Measurements from ENCODE around the gene ETFDH. TPM values are rescaled to one million over a fixed set of nuclear protein-coding genes. Genes with fewer than 3 reads are reported as not detected.

The ETFDH gene
- polyA plus RNA-seq, 1 experiment = 35.2 TPM

DNA sequence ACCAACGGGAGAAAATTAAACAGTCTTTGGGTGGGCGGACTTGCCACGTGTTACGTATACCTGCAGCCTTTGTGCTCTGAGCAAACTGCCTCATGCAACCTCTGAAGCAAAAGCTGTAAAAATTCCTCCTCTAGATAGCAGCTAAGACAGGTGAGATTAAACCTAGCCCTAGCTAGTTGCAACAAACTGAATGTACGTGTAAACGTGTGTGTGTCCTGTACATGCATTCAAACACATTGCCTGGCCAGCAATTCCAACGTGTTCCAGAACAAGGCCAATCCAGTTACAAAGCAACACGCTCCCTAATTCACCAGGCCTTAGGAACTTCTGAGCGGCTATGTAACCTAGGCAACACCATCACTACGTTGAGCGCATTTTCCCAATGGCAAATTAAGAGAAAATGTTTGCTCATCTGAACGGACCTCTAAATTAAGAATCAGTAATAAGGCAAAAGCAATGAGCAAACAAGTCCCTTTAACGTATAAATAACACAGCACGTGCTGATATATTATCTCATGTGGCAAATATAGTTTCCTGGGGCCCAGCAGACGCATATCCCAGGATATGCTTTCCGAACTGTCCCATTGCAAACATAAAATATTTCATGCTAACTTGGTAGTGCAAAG, 50.3 kb downstream of the ETFDH start:
- TF ChIP-seq CTCF (IDR thresholded peaks at IDR 0.05; ENCODE audit: low read depth, low read length) = no peak
- no peak for DNase-seq (ENCODE audit: low read depth, low spot score)
- ChIA-PET CTCF (no interaction called here), POLR2A (interaction anchor here (0.7 kb wide), 1 partner anchor 57 kb away, joined by 4 read pairs; no protein-coding TSS in a partner anchor)
- Histone ChIP-seq H3K4me3 (ENCODE audit: low read depth, low read length) (peak overlapping the region; percentile 89), H3K9me3 (ENCODE audit: control insufficient read depth, insufficient read depth, low read length) (no peaks in the 10 kb centered on the region), H3K27me3 (ENCODE audit: control insufficient read depth, insufficient read depth, low read length) (no peaks in the 10 kb centered on the region), H3K27ac (ENCODE audit: low read depth, low read length) (peak overlapping the region; percentile 68)

DNA sequence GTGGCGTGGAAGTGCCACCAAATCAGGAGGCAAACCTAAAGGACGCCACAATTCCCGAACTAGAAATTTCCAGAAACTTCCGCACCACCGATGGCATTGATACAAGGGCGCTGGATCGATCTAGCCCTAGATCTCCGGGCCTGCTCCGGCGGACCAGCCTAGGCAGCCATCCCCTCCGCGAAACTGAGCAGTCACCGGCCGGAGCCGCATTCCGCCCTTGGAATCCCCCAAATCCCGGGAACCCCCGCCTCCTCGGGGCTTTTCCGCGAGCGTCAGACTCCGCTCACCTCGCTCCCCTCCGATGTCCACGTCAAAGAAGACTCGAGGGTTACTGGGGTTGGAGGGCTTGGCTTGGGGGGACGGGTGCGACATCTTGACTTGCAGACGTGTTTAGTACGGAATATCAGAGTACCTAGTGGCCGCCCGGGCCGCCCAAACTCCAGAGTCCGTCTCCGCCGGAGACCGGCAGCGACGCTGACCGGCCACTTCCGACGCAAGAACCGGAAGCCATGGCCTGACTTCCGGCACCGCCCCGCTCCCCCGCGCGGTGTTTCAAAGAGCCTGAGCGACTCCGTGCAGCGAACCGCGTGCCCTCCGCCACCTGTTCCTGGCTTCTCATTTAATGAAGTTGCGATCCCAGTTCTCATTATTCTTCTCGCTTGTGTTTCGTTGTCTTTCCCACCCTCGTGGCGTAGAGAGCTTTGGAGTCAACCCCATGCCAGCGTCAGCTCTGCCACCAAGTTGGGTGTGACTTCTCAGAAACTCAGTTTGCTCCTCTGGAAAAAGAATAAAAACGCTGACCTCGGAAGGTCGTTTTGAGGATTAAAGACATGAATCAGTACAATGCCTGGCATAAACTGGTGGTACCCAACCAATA, 51.1 kb downstream of the ETFDH start, which contains the start of gene PPID:
Gene PPID, minus strand, starts transcription at position 480 of the 877 bp plus-strand sequence. Its CDS starts 108 bp downstream, at position 372.
- Histone ChIP-seq H3K9me3 (ENCODE audit: control insufficient read depth, insufficient read depth, low read length) (no peaks in the 10 kb centered on the region), H3K27me3 (ENCODE audit: control insufficient read depth, insufficient read depth, low read length) (no peaks in the 10 kb centered on the region), H3K4me3 (ENCODE audit: low read depth, low read length) (peak within 1 kb of the TSS; percentile 89), H3K27ac (ENCODE audit: low read depth, low read length) (peak within 1 kb of the TSS; percentile 68)
- TF ChIP-seq CTCF (IDR thresholded peaks at IDR 0.05; ENCODE audit: low read depth, low read length) = no peak
- ChIA-PET CTCF (interaction anchor here (0.7 to 2.9 kb wide), 4 partner anchors 123 to 619 kb away, joined by 3 to 20 read pairs (median 5); no protein-coding TSS in a partner anchor), POLR2A (no interaction called here)
- DNase-seq (ENCODE audit: low read depth, low spot score) = peak; percentile 21

DNA sequence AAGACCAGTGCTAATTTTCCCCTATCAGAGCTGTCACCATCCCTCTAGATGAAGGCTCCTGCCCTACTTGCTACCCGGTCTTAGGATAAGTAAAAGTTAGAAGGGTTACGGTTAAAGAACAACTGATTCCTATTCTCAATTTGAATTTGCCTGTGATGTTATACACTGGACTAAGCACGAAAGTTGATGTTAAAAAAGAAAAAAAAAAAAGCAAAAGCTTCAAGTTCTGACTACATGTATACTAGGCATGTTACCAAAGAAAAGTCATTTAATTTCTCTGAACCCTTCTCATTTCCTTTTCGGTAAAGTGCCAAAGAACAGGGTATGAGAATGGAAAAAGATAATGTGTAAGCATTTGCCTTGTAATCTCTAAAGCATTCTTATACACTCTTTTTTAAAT, 52.5 kb downstream of the ETFDH start:
- ChIA-PET CTCF (interaction anchor here (0.6 to 2.9 kb wide), 3 partner anchors 51 to 478 kb away, joined by 4 to 20 read pairs (median 4); no protein-coding TSS in a partner anchor), POLR2A (no interaction called here)
- Histone ChIP-seq H3K9me3 (ENCODE audit: control insufficient read depth, insufficient read depth, low read length) (no peaks in the 10 kb centered on the region), H3K4me3 (ENCODE audit: low read depth, low read length) (no peak overlapping the region), H3K27ac (ENCODE audit: low read depth, low read length) (no peak overlapping the region), H3K27me3 (ENCODE audit: control insufficient read depth, insufficient read depth, low read length) (no peaks in the 10 kb centered on the region)
- TF ChIP-seq CTCF (IDR thresholded peaks at IDR 0.05; ENCODE audit: low read depth, low read length) = no peak
- DNase-seq (ENCODE audit: low read depth, low spot score) = no peak

- H3K9me3 ChIP-seq (ENCODE audit: control insufficient read depth, insufficient read depth, low read length) = no peaks in the 10 kb centered on the region
- TF ChIP-seq CTCF (IDR thresholded peaks at IDR 0.05; ENCODE audit: low read depth, low read length) = no peak
Measured at GRCh38 chr4:158726633-158727032, 54.5 kb downstream of the ETFDH start.

More at GRCh38 chr4:158726633-158727032, 54.5 kb downstream of the ETFDH start:
- no peak for DNase-seq (ENCODE audit: low read depth, low spot score)
- POLR2A ChIA-PET = no interaction called here
- no peak overlapping the region for H3K27ac ChIP-seq (ENCODE audit: low read depth, low read length)
- no peak overlapping the region for H3K4me3 ChIP-seq (ENCODE audit: low read depth, low read length)
- no peaks in the 10 kb centered on the region for H3K27me3 ChIP-seq (ENCODE audit: control insufficient read depth, insufficient read depth, low read length)
- CTCF ChIA-PET = no interaction called here
